Measurements from ENCODE around the gene PIM1.
"Not testable (repeated sequence)": the region's sequence is repeated elsewhere in the genome, so short reads cannot be mapped to it uniquely, and the experiment has no call there.

PIM1 gene

DNA sequence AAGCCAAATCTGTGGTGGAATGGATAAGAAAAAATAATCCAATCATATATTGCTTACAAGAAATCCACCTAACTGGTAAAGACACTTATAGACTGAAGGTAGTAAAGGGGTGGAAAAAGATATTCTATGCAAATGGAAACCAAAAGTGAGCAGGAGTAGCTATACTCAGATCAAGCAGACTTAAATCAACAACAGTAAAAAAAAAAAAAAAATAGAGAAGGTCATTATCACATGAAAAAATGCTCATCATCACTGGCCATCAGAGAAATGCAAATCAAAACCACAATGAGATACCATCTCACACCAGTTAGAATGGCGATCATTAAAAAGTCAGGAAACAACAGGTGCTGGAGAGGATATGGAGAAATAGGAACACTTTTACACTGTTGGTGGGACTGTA is 24.9 kb downstream of the PIM1 start:
- not testable (repeated sequence) for DNase-seq

DNA sequence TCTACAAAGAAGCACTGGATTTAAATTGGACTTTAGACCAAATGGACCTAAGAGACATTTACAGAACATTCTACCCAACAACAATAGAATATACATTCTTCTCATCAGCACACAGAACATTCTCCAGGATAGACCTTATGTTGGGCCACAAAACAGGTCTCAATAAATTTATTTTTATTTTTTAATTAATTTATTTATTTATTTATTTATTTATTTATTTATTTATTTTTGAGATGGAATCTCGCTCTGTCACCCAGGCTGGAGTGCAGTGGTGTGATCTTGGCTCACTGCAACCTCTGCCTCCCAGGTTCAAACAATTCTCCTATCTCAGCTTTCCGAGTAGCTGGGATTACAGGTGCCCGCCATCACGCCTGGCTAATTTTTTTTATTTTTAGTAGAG is 26.5 kb downstream of the PIM1 start:
- DNase-seq = not testable (repeated sequence)

DNA sequence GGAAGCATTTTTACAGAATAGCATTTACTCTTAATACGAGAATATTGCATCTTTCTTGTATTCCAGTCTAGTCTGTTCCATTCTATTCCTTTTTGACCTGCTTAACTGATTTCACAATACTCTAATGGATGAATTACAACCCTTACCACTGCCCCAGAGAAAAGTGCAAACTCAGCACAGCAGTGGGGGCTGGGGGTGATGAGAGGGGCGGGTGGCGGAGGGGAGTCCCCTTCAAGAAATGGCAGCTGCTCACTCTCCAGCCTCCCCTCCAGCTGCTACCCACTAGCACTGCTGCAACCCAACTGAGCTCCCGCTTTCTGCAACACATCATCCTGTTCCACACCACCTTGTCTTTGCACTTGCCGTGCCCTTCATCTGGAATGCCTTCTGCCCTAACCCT is 30.1 kb downstream of the PIM1 start:
- no peak for DNase-seq

DNA sequence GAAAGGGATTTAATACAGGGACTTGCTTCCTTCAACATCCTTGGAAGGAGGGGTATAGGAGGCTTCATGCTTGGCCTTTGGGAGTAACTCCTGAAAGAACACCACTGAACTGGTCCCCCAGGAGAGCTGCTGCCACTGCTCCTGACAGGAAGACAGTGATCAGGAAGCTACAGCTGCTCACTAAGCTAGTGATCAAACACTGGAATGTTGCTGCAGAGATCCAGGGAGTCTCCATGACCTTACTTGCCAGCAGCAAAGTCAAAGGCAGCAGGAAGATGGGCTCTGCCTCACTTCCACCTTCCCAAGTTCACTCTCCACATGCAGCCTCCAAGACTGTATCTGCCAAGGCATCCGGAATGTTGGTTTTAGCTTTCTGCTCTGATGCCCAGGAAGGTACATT is 31.8 kb downstream of the PIM1 start:
- no peak for DNase-seq

DNA sequence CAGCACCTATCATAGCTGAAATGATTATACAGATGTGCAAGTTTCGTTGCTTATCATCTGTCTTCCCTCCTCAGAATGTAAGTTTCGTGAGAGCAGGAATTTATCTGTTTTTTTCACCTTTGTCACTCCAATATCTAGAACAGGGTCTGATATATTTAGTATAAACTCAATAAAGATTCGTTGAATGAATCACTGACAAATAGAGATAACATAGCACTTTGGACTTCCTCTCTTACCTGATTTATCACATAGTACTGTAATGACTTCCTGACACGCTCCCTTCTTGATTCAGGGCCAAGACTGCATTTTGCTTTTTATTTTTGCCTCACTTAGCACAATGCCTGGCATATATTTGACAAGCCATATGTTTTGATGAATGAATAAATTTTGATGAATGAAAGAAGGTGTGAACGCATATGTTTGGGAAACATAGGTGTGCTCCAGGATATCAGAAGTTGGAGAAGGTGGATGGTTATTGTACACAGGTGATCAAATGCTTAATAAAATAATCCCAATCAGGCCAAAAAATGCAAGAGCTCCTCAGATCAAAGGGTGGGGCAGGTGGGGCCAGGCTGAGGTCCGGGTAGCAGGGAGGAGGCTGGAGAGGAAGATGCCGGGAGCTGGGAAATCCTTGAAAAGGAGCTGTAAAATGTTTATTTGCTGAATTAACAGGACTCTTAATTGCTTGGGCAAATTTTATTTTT is 33.0 kb downstream of the PIM1 start:
- DNase-seq = no peak

DNA sequence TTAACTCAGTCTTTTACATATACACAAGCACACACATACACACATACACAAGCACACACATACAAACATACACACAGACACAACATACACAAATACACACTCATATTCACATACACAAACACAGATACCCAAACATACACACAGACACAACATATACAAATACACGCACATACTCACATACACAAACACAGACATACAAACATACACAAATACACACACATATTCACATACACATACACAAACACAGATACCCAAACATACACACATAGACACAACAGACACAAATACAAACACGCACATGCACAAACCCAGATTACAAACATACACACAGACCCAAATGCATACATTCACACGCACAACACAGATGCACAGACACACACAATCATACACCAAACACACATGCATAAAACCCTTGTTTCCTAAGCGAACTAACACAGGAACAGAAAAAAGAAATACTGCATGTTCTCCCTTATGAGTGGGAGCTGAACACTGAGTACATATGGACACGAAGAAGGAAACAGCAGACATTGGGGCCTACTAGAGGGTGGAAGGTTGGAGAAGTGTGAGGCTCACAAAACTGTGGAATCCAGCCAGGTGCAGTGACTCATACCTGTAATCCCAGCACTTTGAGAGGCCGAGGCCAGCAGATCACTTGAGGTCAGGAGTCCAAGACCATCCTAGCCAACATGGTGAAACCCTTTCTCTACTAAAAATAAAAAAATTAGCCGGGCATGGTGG is 34.2 kb downstream of the PIM1 start:
- no peak for DNase-seq

DNA sequence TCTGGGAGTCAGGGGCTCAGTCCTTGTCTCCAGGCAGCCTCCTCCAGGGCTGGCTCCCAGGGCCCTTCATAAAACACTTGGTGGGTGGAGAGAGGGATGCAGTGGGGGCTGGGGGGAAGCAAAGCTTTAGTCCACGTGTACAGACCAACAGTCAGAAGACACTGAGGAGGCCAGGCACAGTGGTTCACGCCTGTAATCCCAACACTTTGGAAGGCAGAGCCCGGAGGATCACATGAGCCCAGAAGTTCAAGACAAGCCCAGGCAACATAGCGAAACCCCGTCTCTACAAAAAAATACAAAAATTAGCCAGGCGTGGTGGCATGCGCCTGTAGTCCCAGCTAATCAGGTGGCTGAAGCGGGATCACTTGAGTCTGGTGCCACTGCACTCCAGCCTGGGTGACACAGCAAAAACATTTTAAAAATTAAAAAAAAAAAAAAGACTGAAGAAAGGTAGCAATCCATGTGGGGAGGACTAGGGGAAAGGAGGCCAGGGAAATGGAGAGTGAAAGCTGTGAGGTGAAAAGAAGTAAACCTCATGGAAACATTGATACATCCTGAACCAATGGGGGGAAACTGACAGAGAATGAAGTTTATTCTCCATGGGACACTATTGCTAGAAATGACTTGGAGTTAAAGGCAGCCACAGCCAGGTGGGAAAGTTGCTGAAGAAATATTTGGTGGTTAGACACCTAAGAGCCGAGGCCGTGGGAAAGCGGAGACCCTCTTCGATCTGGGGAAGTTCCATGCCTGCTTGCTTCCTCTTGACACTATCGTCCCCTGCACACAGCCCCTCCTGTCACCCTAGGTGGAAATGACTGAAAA is 35.4 kb downstream of the PIM1 start:
- DNase-seq = no peak

DNA sequence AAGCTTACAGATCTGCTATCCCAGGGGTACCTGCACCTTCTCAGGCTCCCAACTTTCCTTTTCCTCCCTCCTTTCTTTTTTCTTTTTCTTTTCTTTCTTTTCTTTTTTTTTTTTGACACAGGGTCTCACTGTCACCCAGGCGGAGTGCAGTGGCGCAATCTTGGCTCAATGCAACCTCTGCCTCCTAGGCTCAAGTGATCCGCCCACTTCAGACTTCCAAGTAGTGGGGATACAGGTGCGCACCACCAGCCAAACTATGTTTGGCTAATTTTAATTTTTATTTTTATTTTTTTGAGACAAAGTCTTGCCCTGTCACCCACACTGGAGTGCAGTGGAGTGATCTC is 36.0 kb downstream of the PIM1 start:
- DNase-seq = no peak

DNA sequence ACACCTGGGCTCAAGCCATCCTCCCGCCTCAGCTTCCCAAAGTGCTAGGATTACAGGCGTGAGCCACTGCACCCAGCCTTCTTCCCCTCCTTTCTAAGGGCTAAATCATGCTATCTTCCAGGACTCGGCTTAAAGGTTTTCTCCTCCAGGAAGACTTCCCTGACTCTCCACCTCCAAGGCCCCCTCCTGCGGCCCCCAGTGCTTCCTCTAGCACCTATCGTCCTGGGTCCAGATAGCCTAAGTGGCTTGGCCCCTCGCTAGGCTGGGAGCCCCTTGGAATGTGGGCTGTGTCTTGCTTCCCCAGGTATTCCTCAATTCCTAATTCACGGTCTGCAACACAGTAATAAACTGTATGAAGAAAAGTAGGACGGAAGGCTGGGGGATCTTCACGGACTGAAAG is 36.7 kb downstream of the PIM1 start:
- no peak for DNase-seq

DNA sequence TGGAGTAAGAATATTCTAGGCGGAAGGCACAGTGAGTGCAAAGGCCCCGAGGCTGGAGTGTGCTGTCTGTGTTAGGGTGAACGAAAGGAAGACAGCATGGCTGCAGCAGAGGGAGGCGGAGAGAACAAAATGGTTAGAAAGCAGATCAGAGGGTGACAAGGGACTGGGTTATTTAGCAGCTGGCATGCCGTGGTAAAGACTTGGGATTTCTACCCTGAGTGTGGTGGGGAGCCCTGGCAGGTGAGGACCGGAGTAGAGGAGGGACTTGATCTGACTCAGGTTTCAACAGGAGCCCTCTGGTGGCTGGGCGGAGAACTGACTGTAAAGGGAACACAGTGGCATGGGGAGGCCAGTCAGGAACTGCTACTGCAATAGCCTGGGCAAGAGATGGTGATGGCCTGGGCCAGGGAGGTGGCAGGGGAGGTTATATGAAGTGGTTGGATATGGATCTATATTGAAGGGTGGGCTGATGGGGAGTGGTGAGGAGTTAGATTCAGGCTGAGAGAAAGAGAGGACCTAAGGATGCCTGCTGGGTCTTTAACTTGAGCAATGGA is 38.0 kb downstream of the PIM1 start:
- DNase-seq = peak; percentile 87

DNA sequence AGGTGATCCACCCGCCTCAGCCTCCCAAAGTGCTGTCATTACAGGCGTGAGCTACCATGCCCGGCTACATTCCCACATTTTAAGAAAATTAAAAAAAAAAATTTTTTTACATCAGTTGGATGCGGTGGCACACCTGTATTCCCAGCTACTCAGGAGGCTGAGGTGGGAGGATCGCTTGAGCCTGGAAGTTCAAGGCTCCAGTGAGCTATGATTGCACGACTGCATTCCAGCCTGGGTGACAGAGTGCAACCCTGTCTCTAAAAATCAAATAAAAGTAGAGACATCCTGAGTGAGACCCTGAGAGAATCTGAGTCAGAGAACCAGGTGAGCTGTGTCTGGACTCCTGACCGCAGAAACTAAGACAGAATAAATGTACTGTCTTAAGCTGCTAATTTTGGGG is 38.8 kb downstream of the PIM1 start:
- DNase-seq = no peak

DNA sequence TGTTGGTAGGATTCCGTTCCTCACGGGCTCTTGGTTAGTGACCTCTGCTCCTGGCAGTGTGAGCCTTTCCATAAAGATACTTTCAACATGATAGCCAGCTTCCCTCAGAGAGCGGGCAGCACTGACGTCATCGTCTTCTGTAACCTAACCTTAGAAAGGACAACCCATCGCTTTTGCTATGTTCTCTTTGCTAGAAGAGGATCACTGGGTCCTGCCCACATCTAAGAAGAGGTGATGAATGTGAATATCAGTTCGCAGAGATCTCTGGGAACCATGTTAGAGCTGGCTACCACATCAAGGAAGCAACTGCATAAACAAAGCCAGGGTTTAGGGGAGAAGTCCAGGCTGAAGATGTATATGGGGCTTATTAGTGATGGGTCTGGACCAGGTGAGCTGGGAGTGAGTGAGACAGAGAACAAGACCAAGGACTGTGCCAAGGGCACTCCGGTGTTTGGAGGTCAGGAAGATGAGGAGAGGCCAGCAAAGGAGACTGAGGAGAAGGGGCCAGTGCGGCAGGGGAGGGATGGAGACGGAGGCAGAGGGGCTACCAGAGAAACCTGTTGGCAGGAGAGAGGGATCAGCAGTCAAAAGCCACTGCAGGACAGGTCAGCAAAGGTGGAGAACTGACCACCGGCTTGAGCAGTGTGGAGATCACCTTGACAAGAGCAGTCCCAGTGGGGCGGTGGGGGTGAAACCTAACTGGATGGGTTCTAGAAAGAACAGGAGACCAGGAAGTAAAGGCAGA is 39.7 kb downstream of the PIM1 start:
- no peak for DNase-seq

DNA sequence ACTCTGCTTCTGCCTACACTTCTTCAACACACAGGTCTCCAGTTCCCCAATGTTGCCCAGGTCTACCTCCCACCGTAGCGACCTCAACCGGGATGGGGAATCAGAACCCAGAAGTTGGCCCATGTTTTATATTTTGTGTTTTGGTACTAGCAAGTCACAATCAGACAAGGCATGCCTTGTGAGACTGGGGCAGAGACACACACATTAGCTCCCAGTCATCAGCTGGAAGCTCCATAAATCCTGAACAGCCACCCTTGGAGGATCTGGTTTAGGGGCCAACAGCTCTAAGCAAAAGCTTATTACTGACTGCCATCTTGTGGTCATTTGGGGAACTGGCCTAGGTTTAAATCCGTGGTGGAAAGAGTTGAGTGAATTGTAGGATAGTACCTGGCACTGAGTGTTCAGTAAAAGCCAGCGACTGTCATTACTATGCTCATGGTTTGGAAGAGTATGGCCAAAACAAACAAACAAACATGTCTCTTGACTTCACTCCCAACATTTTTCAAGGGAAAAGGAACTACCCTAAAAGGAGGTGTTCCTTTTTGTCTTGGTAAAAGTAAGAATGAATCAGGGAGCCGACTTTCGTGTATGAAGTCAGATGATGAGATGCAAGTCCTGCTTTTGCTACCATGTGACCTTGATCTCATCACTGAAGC is 40.5 kb downstream of the PIM1 start:
- DNase-seq = peak; percentile 85

DNA sequence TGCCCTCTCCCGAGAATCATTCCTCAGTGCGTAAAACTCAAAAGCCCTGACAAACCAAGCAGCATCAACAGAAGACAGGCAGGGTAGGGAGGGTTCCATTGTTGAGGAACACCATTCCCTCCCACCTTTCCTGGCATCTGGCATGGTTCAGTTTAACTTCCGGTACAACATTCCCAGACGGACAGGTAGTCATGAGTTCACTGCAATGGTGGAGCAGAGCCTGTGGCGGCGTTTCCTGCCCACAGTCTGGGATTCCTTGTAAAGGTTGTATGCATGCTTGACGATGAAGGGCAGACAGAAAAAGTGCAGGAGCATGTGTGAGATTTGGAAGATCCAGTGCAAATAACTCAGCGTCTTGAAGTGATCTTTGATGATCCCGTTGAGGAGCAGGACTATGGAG is 42.3 kb downstream of the PIM1 start:
- no peak for DNase-seq

DNA sequence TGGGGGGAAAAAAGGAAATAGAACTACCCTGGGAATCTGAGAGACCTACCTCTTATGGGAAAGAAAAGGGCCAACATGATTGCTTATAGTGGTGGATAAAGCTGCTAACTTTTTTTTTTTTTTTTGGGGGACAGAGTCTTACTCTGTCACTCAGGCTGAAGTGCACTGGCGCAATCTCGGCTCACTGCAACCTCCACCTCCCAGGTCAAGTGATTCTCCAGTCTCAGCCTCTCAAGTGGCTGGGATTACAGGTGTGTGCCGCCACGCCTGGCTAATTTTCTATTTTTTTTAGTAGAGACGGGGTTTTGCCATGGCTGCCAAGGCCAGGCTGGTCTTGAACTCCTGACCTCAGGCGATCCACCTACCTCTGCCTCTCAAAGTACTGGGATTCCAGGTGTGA is 48.1 kb downstream of the PIM1 start:
- no peak for DNase-seq

DNA sequence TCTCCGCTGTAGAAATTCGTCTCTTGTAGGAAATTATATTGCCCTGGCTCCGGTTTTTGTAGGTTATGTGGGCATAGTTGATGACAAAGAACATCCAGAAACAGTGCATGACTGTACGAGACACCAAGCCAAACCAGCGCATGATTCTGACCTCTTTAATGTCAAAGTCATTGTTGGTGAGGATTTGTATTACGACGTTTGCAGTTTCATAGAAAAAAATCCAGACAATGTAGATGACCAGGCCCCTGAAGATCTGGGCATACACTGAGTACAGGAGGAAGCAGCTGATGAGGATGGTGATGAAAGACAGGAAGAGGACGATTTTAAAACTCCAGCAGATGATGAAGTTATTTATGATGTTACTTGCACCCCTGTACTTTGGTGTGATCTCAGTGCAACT is 48.6 kb downstream of the PIM1 start:
- no peak for DNase-seq

DNA sequence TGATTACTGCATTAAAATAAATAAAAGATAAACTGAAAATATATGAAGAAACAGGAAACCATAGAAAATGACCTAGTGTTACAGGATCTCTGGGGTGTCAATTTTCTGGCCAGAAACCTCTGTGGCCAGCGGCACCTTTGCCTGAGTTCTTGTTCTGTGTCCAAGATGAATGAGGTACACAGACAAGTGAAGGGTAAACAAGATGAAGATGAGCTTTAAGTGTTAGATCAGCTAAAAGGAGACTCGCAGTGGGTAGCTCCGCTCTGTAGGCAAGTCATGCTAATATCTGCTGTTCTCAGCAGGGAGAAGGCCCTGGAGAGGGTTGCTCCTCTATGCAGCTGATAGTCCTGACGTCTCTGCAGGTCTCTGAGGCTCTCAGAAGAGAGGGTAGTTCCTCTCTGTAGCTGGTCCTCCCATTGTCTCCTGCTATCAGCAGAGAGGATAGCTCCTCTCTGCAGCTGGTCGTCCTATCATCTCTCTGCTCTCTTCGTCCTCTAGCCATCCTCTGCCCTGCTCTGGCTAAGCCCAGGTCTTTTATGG is 51.7 kb downstream of the PIM1 start:
- no peak for DNase-seq

DNA sequence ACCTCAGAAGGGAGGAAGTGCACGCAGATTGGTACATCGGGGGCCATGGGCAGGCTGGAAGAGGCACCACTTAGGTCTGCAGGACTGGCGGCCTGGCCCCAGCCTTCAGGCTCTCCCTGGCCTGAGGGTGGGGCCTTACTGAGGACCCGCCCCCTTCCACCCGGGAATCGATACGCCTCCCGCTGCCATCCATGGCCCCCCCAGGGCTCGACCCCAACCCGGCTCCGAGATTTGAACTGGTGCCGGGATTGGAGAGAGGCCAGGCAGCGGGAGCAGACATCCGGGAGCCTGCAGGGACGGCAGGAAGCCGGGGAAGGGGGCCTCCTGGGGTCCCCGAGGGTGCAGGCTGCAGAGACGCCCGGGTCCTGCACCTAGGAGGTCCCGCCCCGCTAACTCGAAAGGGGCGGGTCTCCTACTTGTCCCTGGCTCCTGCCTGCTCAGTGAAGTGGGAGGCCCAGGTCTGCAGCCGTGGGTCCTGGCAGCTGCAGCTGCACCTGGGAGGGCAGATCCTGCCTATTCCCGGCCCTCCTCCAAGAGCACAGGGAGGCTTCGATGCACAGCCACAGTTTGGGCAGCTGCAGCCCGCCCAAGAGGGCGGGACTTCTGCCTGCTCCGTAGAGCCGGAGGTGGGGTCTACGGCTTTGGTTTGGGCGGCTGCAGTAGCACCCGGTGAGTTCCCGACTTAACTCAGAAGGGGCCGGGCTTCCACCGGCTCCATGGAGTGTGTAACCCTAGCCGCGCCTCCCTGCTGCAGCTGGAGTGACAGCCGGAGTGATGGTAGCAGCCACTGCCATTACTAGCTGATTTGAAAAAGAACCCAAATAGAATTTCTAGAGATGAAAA is 52.4 kb downstream of the PIM1 start:
- peak; percentile 100 for DNase-seq

DNA sequence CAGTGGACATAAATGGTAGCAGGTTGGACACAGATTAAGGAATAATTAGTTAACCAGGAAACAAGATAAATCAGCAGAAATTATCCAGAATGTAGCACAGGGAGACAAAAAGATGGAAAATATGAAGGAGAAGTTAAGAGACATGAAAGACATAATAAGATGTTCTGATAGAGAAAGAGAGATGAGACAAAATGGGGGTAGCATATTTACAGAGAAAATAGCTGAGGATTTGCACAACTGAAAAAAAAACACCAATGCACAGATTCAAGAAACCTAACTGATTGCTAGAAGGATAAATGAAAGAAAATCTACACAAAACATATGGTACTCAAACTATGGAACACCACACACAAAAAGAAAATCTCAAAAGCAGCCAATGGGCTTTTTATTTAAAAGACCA is 53.0 kb downstream of the PIM1 start:
- no peak for DNase-seq

Data from NCI-H146 (cell line).